D721Med (cell line): ENCODE results near the gene MYL10.

Experiments
- DNase-seq: peaks from one replicate; pipeline ENCODE4 v3.0.0; 2011; ENCODE audit warnings: low spot score; ENCODE audit not compliant: insufficient read length
- FAIRE-seq: peaks from 2 replicates; lab custom pipeline; 2011; peaks lifted over from hg19 to GRCh38; lab: Jason Lieb, UNC
- TF ChIP-seq, protein P1 (sequence below): IDR thresholded peaks from 2 replicates; pipeline ENCODE4 v1.5.1; 2012; ENCODE audit warnings: mild to moderate bottlenecking, control low read depth; ENCODE audit not compliant: insufficient read depth; ENCODE audit errors: missing control alignments

The MYL10 gene

DNA sequence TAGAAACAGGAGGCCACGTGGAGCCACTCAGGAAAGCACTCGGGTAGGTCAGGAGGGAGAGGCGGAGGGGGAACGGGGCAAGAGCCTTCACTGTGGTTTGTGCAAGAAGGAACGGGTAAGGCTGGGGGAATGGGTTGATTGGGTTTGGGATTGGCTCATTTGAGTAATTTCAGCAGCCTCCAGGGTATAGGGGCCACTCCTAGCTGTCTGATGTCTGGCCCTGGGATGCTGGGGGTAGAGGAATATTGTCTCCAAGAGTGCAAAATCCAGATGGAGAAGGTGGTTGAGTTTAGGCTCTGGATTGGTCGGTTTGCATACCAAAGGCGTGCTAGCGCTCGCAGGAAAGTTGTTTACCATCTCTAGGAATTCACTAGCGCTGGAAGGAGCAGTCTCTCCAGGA is 47.2 kb downstream of the MYL10 start:
- TF ChIP-seq, protein P1, sequence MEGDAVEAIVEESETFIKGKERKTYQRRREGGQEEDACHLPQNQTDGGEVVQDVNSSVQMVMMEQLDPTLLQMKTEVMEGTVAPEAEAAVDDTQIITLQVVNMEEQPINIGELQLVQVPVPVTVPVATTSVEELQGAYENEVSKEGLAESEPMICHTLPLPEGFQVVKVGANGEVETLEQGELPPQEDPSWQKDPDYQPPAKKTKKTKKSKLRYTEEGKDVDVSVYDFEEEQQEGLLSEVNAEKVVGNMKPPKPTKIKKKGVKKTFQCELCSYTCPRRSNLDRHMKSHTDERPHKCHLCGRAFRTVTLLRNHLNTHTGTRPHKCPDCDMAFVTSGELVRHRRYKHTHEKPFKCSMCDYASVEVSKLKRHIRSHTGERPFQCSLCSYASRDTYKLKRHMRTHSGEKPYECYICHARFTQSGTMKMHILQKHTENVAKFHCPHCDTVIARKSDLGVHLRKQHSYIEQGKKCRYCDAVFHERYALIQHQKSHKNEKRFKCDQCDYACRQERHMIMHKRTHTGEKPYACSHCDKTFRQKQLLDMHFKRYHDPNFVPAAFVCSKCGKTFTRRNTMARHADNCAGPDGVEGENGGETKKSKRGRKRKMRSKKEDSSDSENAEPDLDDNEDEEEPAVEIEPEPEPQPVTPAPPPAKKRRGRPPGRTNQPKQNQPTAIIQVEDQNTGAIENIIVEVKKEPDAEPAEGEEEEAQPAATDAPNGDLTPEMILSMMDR: no peak
- DNase-seq (no peak), FAIRE-seq (no peak)

DNA sequence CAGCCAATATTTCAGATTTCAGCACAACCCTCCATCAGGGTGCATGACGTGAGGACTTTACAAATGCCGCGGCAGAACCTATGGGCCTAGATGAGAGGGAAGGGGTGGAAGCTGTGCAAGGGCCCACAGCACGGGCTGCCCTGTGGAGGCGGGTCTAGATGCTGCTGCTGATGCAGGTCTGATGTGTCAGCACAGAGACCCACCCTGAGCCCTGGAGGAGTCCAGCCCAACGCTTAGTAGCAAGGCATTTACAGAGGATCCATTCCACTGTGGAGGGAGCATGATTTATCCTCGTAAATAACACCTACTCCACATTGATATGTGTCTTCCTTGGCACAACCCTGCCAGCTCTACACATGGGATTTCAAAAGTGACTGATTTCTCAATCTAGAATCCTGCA is 48.5 kb downstream of the MYL10 start:
- DNase-seq (no peak), FAIRE-seq (no peak)
- TF ChIP-seq, protein P1: no peak

DNA sequence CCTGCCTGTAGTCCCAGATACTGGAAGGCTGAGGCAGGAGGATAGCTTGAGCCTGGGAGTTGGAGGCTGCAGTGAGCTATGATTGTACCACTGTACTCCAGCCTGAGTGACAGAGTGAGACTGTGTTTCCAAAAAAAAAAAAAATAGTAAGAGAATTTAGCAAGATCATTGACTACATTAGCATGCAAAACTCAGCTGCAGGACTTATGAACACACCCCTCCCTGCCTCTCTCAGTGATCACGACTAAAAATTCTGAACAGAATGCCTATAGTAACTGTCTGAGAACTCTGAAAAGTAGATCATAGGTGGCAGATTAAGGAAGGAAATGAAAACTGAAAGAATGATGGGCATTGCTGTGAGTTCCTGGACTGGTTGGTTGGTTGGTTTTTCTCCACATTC is 50.5 kb downstream of the MYL10 start:
- TF ChIP-seq, protein P1: no peak
- DNase-seq: no peak
- FAIRE-seq: no peak

DNA sequence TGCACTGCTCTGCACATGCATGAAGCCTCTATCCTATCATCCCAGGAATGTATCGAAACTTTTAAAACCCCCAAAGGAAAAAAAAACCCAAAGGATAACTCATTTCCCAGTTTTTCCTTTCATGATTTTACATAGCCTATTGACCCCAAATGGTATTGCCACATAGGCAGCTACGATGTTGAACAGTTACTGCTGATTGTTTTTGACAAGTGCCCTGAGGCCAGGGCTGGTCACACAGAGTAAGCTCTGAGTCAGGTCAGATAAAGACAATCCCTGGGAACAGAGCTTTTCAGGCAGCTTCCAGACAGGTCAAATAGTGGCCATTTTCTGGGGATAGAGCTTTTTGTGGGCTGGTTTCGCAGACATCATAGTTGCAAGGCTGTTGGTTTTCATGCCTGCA is 52.1 kb downstream of the MYL10 start:
- FAIRE-seq (no peak), DNase-seq (no peak)
- TF ChIP-seq, protein P1: no peak

DNA sequence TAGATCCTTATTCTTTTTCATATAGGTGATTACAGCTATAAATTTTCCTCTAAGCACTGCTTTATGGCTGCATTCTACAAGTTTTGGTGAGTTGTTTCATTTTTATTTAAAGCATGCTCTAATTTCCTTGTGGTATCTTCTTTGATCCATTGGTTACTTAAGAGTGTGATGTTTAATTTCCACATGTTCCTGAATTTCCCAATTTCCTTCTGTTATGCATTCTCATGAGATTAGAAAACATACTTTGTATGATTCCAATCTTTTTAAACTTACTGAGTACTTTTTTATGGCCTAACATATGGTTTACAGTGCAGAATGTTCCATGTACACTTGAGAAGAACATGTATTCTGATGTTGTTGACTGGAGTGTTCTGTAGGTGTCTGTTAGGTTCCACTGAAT is 53.4 kb downstream of the MYL10 start:
- TF ChIP-seq, protein P1: no peak
- DNase-seq (no peak), FAIRE-seq (no peak)

DNA sequence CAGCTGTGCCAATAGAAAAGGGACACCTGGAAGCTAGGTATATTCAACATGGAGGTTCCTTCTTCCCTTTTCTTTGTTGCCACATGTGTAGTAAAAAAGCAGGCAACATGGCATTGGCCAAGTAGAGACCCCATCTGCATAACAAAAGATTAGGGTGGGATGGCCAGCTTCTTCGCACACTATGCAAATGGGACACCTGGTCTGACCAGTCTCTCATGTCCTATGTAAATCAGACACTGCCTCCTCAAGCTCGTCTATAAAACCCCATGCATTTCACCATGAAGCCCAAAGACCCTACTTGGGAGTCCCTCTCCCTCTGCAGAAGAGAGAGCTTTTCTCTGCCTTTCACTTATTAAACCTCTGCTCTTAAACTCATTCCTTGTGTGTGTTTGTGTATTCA is 53.9 kb downstream of the MYL10 start:
- FAIRE-seq (no peak), DNase-seq (no peak)
- TF ChIP-seq, protein P1: no peak

DNA sequence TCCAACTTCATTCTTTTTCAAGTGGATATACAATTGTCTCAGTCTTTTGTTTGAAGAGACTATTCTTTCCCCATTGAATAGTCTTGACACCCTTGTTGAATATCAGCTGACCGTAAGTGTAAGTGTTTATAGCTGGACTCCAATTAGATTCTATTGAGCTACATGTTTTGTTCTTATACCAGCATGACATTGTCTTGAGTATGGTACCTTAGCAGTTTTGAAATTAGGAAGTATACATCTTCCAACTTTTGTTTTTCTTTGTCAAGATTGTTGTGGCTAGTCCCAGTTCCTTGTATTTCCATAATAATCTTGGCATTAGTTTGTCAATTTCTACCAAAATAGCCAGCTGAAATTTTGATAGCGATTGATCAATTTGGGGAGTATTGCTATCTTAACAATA is 56.9 kb downstream of the MYL10 start:
- FAIRE-seq (no peak), DNase-seq (no peak)
- TF ChIP-seq, protein P1: no peak
